MM.1S (cell line): ENCODE results near the gene PNPLA7.

Experiments used
- DNase-seq: peaks from one replicate; pipeline ENCODE4 v3.0.0-alpha.2; 2015
- H2AFZ ChIP-seq: fragments of 300-600 bp; sonication (generic); 2 replicates; pipeline ENCODE4 v1.6.0; 2016; ENCODE audit warnings: antibody characterized with exemption, low read length
- H3F3A ChIP-seq: fragments of 300-600 bp; sonication (generic); 2 replicates; pipeline ENCODE4 v1.6.1; 2016; ENCODE audit warnings: mild to moderate bottlenecking, antibody characterized with exemption, low read length, moderate library complexity, mixed read lengths; ENCODE audit not compliant: insufficient read depth
- H3K27ac ChIP-seq: fragments of 300-600 bp; sonication (generic); 2 replicates; pipeline ENCODE4 v1.5.1; 2016; ENCODE audit warnings: mild to moderate bottlenecking, low read length
- H3K27me3 ChIP-seq: fragments of 300-600 bp; sonication (generic); replicated peaks from 2 replicates; pipeline ENCODE4 v1.6.0; 2016; ENCODE audit warnings: low read length; ENCODE audit not compliant: insufficient read depth
- H3K36me3 ChIP-seq: fragments of 300-600 bp; sonication (generic); replicated peaks from 2 replicates; pipeline ENCODE4 v1.6.1; 2016; ENCODE audit warnings: mild to moderate bottlenecking, low read length, mixed read lengths; ENCODE audit not compliant: insufficient read depth
- H3K4me1 ChIP-seq: fragments of 300-600 bp; sonication (generic); 2 replicates; pipeline ENCODE4 v1.6.1; 2016; ENCODE audit warnings: low read length, mixed read lengths
- H3K4me2 ChIP-seq: fragments of 300-600 bp; sonication (generic); 2 replicates; pipeline ENCODE4 v1.6.0; 2016; ENCODE audit warnings: low read depth, low read length
- H3K4me3 ChIP-seq: fragments of 300-600 bp; sonication (generic); 2 replicates; pipeline ENCODE4 v1.5.1; 2016; ENCODE audit warnings: low read length, mixed read lengths
- H3K79me2 ChIP-seq: fragments of 300-600 bp; sonication (generic); 2 replicates; pipeline ENCODE4 v1.6.1; 2016; ENCODE audit warnings: mixed run types, low read length, mixed read lengths
- H3K9ac ChIP-seq: fragments of 300-600 bp; sonication (generic); 2 replicates; pipeline ENCODE4 v1.6.1; 2016; ENCODE audit warnings: low read length, mixed read lengths
- H3K9me2 ChIP-seq: fragments of 300-600 bp; sonication (generic); replicated peaks from 2 replicates; pipeline ENCODE4 v1.6.1; 2016; ENCODE audit warnings: mild to moderate bottlenecking, low read length, mixed read lengths; ENCODE audit not compliant: insufficient read depth
- H3K9me3 ChIP-seq: fragments of 300-600 bp; sonication (generic); replicated peaks from 2 replicates; pipeline ENCODE4 v1.6.1; 2016; ENCODE audit warnings: mild to moderate bottlenecking, low read length, mixed read lengths; ENCODE audit not compliant: insufficient read depth
- H4K20me1 ChIP-seq: fragments of 300-600 bp; sonication (generic); 2 replicates; pipeline ENCODE4 v1.6.1; 2016; ENCODE audit warnings: mild to moderate bottlenecking, low read length, moderate library complexity, mixed read lengths; ENCODE audit not compliant: insufficient read depth
- EZH2 ChIP-seq: fragments of 300-600 bp; sonication (generic); optimal IDR thresholded peaks from 2 replicates; pipeline ENCODE3; 2017; ENCODE audit warnings: low read depth, mild to moderate bottlenecking, antibody characterized with exemption, low read length, mixed read lengths
- EZH2phosphoT487 ChIP-seq: fragments of 300-600 bp; sonication (generic); IDR thresholded peaks from 2 replicates; pipeline ENCODE4 v1.6.1; 2018; ENCODE audit warnings: antibody characterized with exemption, low read length
- TF ChIP-seq, protein P1 (sequence below): fragments of 300-600 bp; sonication (generic); IDR thresholded peaks from 2 replicates; pipeline ENCODE4 v1.5.1; 2016; ENCODE audit warnings: antibody characterized with exemption, low read length, mixed read lengths

PNPLA7 gene

DNA sequence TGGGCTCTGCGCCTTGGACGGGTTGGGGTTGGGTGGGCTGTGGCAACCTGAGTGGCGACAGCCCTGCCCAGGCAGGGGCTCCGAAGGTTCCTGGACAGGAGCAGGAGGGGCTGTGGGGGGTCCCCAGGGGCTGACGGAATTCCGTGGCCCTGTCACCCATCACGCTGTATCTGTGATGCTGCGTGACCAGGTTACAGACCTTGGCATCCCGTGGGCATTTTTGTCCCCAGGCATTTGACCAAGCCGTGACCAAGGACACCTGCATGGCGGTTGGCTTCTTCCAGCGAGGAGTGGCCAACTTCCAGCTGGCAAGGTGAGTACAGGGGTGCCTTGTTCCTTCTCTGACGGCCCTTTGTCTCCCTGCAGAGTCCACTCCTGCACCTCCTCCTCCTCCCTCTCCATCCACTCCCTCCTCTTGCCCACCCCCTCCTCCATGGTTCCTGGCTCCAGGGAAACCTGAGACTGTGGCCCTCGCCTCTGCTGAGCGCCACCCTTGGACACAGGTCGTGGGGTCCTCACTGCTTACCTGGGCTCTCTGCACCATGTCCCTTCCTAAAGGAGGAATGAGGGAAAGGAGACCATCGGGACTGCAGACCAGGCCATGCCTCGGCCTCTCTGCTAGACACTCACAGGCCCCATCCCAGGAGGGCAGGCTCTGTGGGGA is 124.1 kb downstream of the PNPLA7 start:
- Histone ChIP-seq H3K4me2 (no peak overlapping the region), H3K9ac (no peak overlapping the region), H3K36me3 (no peaks in the 10 kb centered on the region), H3K9me2 (no peaks in the 10 kb centered on the region), H3K4me1 (no peaks in the 10 kb centered on the region), H4K20me1 (no peaks in the 10 kb centered on the region), H3K9me3 (no peaks in the 10 kb centered on the region), H3K79me2 (peaks cover 13% of the 10 kb centered on the region), H3F3A (peaks cover 5% of the 10 kb centered on the region; the same call in 1 of the 2 replicates), H2AFZ (no peak overlapping the region), H3K27me3 (peaks cover 68% of the 10 kb centered on the region), H3K4me3 (no peak overlapping the region), H3K27ac (no peak overlapping the region)
- no peak for DNase-seq
- no peak for TF ChIP-seq EZH2phosphoT487
- no peak for TF ChIP-seq EZH2
- TF ChIP-seq, protein P1, sequence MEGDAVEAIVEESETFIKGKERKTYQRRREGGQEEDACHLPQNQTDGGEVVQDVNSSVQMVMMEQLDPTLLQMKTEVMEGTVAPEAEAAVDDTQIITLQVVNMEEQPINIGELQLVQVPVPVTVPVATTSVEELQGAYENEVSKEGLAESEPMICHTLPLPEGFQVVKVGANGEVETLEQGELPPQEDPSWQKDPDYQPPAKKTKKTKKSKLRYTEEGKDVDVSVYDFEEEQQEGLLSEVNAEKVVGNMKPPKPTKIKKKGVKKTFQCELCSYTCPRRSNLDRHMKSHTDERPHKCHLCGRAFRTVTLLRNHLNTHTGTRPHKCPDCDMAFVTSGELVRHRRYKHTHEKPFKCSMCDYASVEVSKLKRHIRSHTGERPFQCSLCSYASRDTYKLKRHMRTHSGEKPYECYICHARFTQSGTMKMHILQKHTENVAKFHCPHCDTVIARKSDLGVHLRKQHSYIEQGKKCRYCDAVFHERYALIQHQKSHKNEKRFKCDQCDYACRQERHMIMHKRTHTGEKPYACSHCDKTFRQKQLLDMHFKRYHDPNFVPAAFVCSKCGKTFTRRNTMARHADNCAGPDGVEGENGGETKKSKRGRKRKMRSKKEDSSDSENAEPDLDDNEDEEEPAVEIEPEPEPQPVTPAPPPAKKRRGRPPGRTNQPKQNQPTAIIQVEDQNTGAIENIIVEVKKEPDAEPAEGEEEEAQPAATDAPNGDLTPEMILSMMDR: no peak

DNA sequence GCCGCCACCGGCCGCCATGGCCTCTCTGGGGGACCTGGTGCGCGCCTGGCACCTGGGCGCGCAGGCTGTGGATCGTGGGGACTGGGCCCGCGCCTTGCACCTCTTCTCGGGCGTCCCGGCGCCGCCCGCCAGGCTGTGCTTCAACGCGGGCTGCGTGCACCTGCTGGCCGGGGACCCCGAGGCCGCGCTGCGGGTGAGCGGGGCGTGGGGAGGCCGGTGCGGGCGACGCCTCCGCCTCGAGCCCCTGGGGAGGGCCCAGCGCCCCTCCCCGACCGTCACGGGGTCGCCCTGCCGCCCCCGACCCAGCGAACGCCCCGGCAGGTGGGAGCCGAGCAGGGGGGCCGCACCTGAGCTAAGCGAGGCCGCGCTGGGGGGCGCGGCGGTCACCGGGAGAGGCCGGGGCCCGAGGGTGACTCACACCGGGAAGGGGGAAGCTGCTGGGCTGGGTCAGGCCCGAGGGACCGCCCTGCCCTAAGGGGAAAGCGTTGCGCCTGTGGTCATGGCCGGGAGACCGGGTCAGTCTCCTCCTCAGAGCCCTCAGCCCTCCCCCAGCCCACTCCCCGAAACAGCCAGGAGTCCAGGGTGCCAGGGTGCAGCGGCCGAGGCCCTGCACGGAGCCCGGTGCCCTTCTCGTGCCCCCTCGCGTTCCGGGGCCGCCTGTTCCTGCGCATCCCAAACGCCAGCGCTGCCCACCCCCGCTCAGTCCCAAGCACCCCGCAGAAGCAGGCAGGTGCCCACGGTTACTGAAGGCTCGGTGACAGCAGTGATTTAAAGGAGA is 126.5 kb downstream of the PNPLA7 start:
- Histone ChIP-seq H3K4me3 (peak overlapping the region; percentile 36; the same call in 1 of the 2 replicates), H3K9ac (no peak overlapping the region; the same call in 1 of the 2 replicates), H3K79me2 (peaks cover 20% of the 10 kb centered on the region), H3F3A (peaks cover 5% of the 10 kb centered on the region; the same call in 1 of the 2 replicates), H2AFZ (no peak overlapping the region), H3K9me3 (no peaks in the 10 kb centered on the region), H3K4me1 (no peaks in the 10 kb centered on the region), H3K36me3 (no peaks in the 10 kb centered on the region), H3K4me2 (peak overlapping the region; percentile 59; the same call in 1 of the 2 replicates), H3K27ac (no peak overlapping the region), H4K20me1 (no peaks in the 10 kb centered on the region), H3K27me3 (peaks cover 45% of the 10 kb centered on the region), H3K9me2 (no peaks in the 10 kb centered on the region)
- DNase-seq: no peak
- TF ChIP-seq EZH2phosphoT487 (no peak), EZH2 (no peak)
- TF ChIP-seq, protein P1: no peak

DNA sequence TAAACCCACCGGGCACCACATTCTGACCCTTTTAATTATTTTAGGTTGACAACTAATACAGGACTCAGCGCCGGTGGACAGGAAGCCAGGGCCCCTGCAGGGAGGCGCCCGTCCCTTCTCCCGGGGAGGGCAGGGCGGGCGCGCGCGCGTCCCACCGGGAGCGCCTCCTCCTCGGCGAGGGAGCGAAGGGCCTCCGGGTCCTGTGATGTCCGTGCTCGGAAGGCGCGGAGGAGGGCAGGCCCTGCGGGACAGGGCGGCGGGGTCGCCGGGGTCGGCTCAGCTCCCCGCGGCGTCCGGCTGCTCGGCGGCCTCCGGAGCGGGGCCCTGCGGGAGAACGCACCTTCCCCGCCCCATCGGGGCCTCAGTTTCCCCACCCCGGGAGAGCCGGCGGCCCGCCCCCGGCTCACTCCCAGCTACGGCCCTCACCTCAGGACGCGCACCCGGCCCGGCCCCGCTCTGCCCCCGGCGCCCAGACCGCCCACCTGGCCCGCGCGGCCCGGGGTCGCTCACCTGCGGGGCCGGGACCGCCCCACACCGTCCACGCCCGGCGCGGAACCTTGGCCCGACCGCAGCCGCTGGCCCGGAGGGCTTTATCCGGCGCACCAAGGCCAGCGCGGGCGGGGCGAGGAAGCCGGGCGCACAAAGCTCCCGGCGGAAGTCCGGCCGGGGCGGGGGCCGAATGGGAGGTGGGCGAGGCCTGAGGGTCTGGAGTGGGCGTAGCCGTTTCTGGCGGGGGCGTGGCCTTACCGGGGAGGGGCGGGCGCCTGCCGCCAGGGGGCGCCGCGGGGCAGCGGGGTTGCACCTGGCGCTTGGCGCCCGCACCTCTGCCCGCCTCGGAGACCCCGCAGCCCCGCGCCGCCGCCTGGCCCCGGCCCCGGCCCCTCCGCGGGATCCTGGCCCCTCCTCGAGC is 127.3 kb downstream of the PNPLA7 start, which contains the start of the genes EXD3 and NOXA1:
EXD3 (minus strand) TSS at position 559 of the 910 bp plus-strand sequence. CDS start 27,805 bp downstream, outside the sequence.
NOXA1 (plus strand) TSS at position 790 of the 910 bp plus-strand sequence. CDS start 137 bp downstream, outside the sequence.
- Histone ChIP-seq H3K9me3 (no peaks in the 10 kb centered on the region), H3K9ac (peak within 1 kb of the TSS; percentile 65), H3K4me3 (peak within 1 kb of the TSS; percentile 76), H3K4me1 (no peaks in the 10 kb centered on the region), H3F3A (peaks cover 5% of the 10 kb centered on the region; the same call in 1 of the 2 replicates), H4K20me1 (no peaks in the 10 kb centered on the region), H3K79me2 (peaks cover 20% of the 10 kb centered on the region), H3K4me2 (peak within 1 kb of the TSS; percentile 92), H3K9me2 (no peaks in the 10 kb centered on the region), H3K27me3 (peaks cover 40% of the 10 kb centered on the region), H2AFZ (peak within 1 kb of the TSS; percentile 73), H3K27ac (peak within 1 kb of the TSS; percentile 25; the same call in 1 of the 2 replicates), H3K36me3 (no peaks in the 10 kb centered on the region)
- TF ChIP-seq EZH2phosphoT487 (no peak), EZH2 (no peak)
- TF ChIP-seq, protein P1: peak; percentile 49
- DNase-seq: peak; percentile 95
